ENCODE measurements around the gene CLSTN2. TPM values are rescaled to one million over a fixed set of nuclear protein-coding genes. Genes with fewer than 3 reads are reported as not detected.

CLSTN2 gene
- total RNA-seq, 1 experiment from 2014 or later: 0.68 TPM

GRCh38 chr3:140468407-140468806 is 533.4 kb downstream of the CLSTN2 start:
- TF ChIP-seq, protein P1, sequence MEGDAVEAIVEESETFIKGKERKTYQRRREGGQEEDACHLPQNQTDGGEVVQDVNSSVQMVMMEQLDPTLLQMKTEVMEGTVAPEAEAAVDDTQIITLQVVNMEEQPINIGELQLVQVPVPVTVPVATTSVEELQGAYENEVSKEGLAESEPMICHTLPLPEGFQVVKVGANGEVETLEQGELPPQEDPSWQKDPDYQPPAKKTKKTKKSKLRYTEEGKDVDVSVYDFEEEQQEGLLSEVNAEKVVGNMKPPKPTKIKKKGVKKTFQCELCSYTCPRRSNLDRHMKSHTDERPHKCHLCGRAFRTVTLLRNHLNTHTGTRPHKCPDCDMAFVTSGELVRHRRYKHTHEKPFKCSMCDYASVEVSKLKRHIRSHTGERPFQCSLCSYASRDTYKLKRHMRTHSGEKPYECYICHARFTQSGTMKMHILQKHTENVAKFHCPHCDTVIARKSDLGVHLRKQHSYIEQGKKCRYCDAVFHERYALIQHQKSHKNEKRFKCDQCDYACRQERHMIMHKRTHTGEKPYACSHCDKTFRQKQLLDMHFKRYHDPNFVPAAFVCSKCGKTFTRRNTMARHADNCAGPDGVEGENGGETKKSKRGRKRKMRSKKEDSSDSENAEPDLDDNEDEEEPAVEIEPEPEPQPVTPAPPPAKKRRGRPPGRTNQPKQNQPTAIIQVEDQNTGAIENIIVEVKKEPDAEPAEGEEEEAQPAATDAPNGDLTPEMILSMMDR (conservative IDR thresholded peaks at IDR 0.05): no peak
- Histone ChIP-seq H3K4ac (ENCODE audit: low read depth, low read length) (no peak overlapping the region), H2BK20ac (ENCODE audit: low read depth, low read length, poor library complexity, severe bottlenecking) (no peak overlapping the region), H3K27ac (ENCODE audit: insufficient read length, low read depth, low read length) (no peak overlapping the region), H3K4me1 (ENCODE audit: insufficient read depth, low read length) (no peaks in the 10 kb centered on the region; the same call in 1 of the 2 replicates), H2BK5ac (ENCODE audit: insufficient read length, low read length) (no peak overlapping the region), H3K9ac (ENCODE audit: extremely low read depth, insufficient read length, low read length) (no peak overlapping the region), H2BK15ac (ENCODE audit: low read depth, low read length) (no peak overlapping the region), H3K27me3 (ENCODE audit: insufficient read depth, low read length) (no peaks in the 10 kb centered on the region), H3K79me2 (ENCODE audit: insufficient read depth, low read length) (no peaks in the 10 kb centered on the region), H4K8ac (replicated peaks; ENCODE audit: insufficient read length, low read depth, low read length) (no peak overlapping the region), H3K23me2 (ENCODE audit: insufficient read length, low read depth, low read length, poor library complexity, severe bottlenecking) (no peaks in the 10 kb centered on the region), H3K9me3 (ENCODE audit: control insufficient read depth, low read depth, low read length) (no peaks in the 10 kb centered on the region), H2AK5ac (ENCODE audit: insufficient read length, low read length) (no peak overlapping the region), H4K91ac (ENCODE audit: insufficient read length, low read depth, low read length) (no peak overlapping the region), H2BK120ac (ENCODE audit: low read depth, low read length, poor library complexity, severe bottlenecking) (no peak overlapping the region), H2AFZ (ENCODE audit: low read length) (no peak overlapping the region), H4K20me1 (ENCODE audit: control insufficient read depth, insufficient read depth, insufficient read length) (no peaks in the 10 kb centered on the region), H3K56ac (ENCODE audit: insufficient read length, low read depth, low read length) (no peak overlapping the region), H3T11ph (ENCODE audit: low read length) (no peak overlapping the region), H2BK12ac (ENCODE audit: insufficient read length, low read depth, low read length) (no peak overlapping the region), H3K23ac (ENCODE audit: insufficient read length, low read depth, low read length) (no peak overlapping the region), H3K18ac (ENCODE audit: insufficient read length, low read depth, low read length) (no peak overlapping the region), H3K14ac (ENCODE audit: insufficient read depth, low read length) (no peak overlapping the region), H3K4me2 (ENCODE audit: insufficient read depth, insufficient read length, low read length) (no peak overlapping the region), H4K5ac (ENCODE audit: insufficient read length, low read depth, low read length) (no peak overlapping the region), H3K79me1 (ENCODE audit: insufficient read depth, low read depth, low read length, poor library complexity, severe bottlenecking) (no peaks in the 10 kb centered on the region)
- H3K9me3 Mint-ChIP-seq: no peaks in the 10 kb centered on the region; a peak in 1 of 5 replicates
- no peak overlapping the region for H3K4me3 Mint-ChIP-seq
- WGBS (ENCODE audit: extremely low coverage, insufficient read length, low lambda C conversion rate): no CpG with 5 or more reads among the region's 7 CpGs
- H3K27me3 Mint-ChIP-seq (ENCODE audit: low read depth): peaks cover 27% of the 10 kb centered on the region
- no peaks in the 10 kb centered on the region; a peak in 2 of 7 replicates for H3K36me3 Mint-ChIP-seq (ENCODE audit: insufficient read depth in 1 of 3, low read depth in 3 of 3)
- no peak overlapping the region for H3K27ac Mint-ChIP-seq
- no peak for DNase-seq
- H3K4me1 Mint-ChIP-seq: peaks cover 30 to 39% of the 10 kb centered on the region in 2 experiments

Data from H9 (cell line).